ENCODE measurements around the gene SEZ6L. TPM values are rescaled to one million over a fixed set of nuclear protein-coding genes. Genes with fewer than 3 reads are reported as not detected.

Gene SEZ6L
- total RNA-seq, 1 donor from 2014 or later: 2.3 TPM

- no peak for TF ChIP-seq CTCF (IDR thresholded peaks at IDR 0.05; ENCODE audit: insufficient read depth, low read depth, low read length)
- no peak for TF ChIP-seq EZH2 (IDR thresholded peaks at IDR 0.05; ENCODE audit: insufficient read depth, low read length)
- no peak overlapping the region for H3K27ac ChIP-seq (ENCODE audit: low read depth, low read length)
- H2AFZ ChIP-seq (ENCODE audit: low read depth, low read length): no peak overlapping the region
- no peak overlapping the region for H3K4me3 ChIP-seq (ENCODE audit: insufficient read depth, low read depth, low read length)
- H4K20me1 ChIP-seq (ENCODE audit: insufficient read depth, low read length): no peaks in the 10 kb centered on the region
- no peak overlapping the region for H3K27ac Mint-ChIP-seq (ENCODE audit: unreplicated experiment)
- no peaks in the 10 kb centered on the region for H3K4me1 ChIP-seq (ENCODE audit: insufficient read depth, low read length)
- no peaks in the 10 kb centered on the region for H3K36me3 Mint-ChIP-seq (ENCODE audit: low read depth, unreplicated experiment)
- no peak overlapping the region for H3K4me2 ChIP-seq (ENCODE audit: low read length)
- H3K4me3 Mint-ChIP-seq (ENCODE audit: unreplicated experiment): no peak overlapping the region
- no peaks in the 10 kb centered on the region for H3K4me1 Mint-ChIP-seq (ENCODE audit: low read depth, unreplicated experiment)
- H3K27me3 ChIP-seq (ENCODE audit: insufficient read depth, low read length): peaks cover 3% of the 10 kb centered on the region
- H3K9me3 Mint-ChIP-seq (ENCODE audit: unreplicated experiment): peaks cover 1% of the 10 kb centered on the region
- H3K9ac ChIP-seq (ENCODE audit: low read length): no peak overlapping the region
- no peaks in the 10 kb centered on the region for H3K79me2 ChIP-seq (ENCODE audit: insufficient read depth, low read length)
- DNase-seq (ENCODE audit: low read depth): no peak
- no peaks in the 10 kb centered on the region for H3K36me3 ChIP-seq (ENCODE audit: insufficient read depth, low read length)
- no peaks in the 10 kb centered on the region for H3K9me3 ChIP-seq (ENCODE audit: insufficient read depth, low read depth, low read length)
- H3K27me3 Mint-ChIP-seq (ENCODE audit: low read depth, unreplicated experiment): peaks cover 41% of the 10 kb centered on the region
- no peak for FAIRE-seq
Measured at GRCh38 chr22:26276529-26277160, 107.4 kb downstream of the SEZ6L start.

GRCh38 chr22:26281941-26282340 is 112.7 kb downstream of the SEZ6L start:
- H3K36me3 ChIP-seq (ENCODE audit: insufficient read depth, low read length): no peaks in the 10 kb centered on the region
- Mint-ChIP-seq H3K4me1 (ENCODE audit: low read depth, unreplicated experiment) (peaks cover 6% of the 10 kb centered on the region), H3K36me3 (ENCODE audit: low read depth, unreplicated experiment) (no peaks in the 10 kb centered on the region), H3K27ac (ENCODE audit: unreplicated experiment) (no peak overlapping the region), H3K27me3 (ENCODE audit: low read depth, unreplicated experiment) (peaks cover 22% of the 10 kb centered on the region), H3K9me3 (ENCODE audit: unreplicated experiment) (no peaks in the 10 kb centered on the region), H3K4me3 (ENCODE audit: unreplicated experiment) (no peak overlapping the region)
- peaks cover 3% of the 10 kb centered on the region for H3K27me3 ChIP-seq (ENCODE audit: insufficient read depth, low read length)
- no peaks in the 10 kb centered on the region for H3K79me2 ChIP-seq (ENCODE audit: insufficient read depth, low read length)
- H3K4me1 ChIP-seq (ENCODE audit: insufficient read depth, low read length): no peaks in the 10 kb centered on the region
- H3K9ac ChIP-seq (ENCODE audit: low read length): no peak overlapping the region
- TF ChIP-seq CTCF (IDR thresholded peaks at IDR 0.05; ENCODE audit: insufficient read depth, low read depth, low read length) (no peak), EZH2 (IDR thresholded peaks at IDR 0.05; ENCODE audit: insufficient read depth, low read length) (no peak)
- FAIRE-seq (no peak), DNase-seq (ENCODE audit: low read depth) (no peak)
- no peak overlapping the region for H3K4me2 ChIP-seq (ENCODE audit: low read length)
- H3K4me3 ChIP-seq (ENCODE audit: insufficient read depth, low read depth, low read length): no peak overlapping the region
- no peak overlapping the region for H2AFZ ChIP-seq (ENCODE audit: low read depth, low read length)
- no peaks in the 10 kb centered on the region for H4K20me1 ChIP-seq (ENCODE audit: insufficient read depth, low read length)
- H3K27ac ChIP-seq (ENCODE audit: low read depth, low read length): no peak overlapping the region
- H3K9me3 ChIP-seq (ENCODE audit: insufficient read depth, low read depth, low read length): no peaks in the 10 kb centered on the region

GRCh38 chr22:26283330-26283729 is 114.1 kb downstream of the SEZ6L start:
- no peak overlapping the region for H3K4me3 Mint-ChIP-seq (ENCODE audit: unreplicated experiment)
- FAIRE-seq (no peak), DNase-seq (ENCODE audit: low read depth) (no peak)
- H3K79me2 ChIP-seq (ENCODE audit: insufficient read depth, low read length): no peaks in the 10 kb centered on the region
- H3K9me3 Mint-ChIP-seq (ENCODE audit: unreplicated experiment): no peaks in the 10 kb centered on the region
- no peaks in the 10 kb centered on the region for H3K27me3 ChIP-seq (ENCODE audit: insufficient read depth, low read length)
- no peaks in the 10 kb centered on the region for H4K20me1 ChIP-seq (ENCODE audit: insufficient read depth, low read length)
- peaks cover 6% of the 10 kb centered on the region for H3K4me1 Mint-ChIP-seq (ENCODE audit: low read depth, unreplicated experiment)
- H2AFZ ChIP-seq (ENCODE audit: low read depth, low read length): no peak overlapping the region
- H3K27ac Mint-ChIP-seq (ENCODE audit: unreplicated experiment): no peak overlapping the region
- H3K27ac ChIP-seq (ENCODE audit: low read depth, low read length): no peak overlapping the region
- H3K9me3 ChIP-seq (ENCODE audit: insufficient read depth, low read depth, low read length): no peaks in the 10 kb centered on the region
- peaks cover 19% of the 10 kb centered on the region for H3K27me3 Mint-ChIP-seq (ENCODE audit: low read depth, unreplicated experiment)
- no peaks in the 10 kb centered on the region for H3K36me3 ChIP-seq (ENCODE audit: insufficient read depth, low read length)
- no peak overlapping the region for H3K9ac ChIP-seq (ENCODE audit: low read length)
- no peak for TF ChIP-seq CTCF (IDR thresholded peaks at IDR 0.05; ENCODE audit: insufficient read depth, low read depth, low read length)
- no peak for TF ChIP-seq EZH2 (IDR thresholded peaks at IDR 0.05; ENCODE audit: insufficient read depth, low read length)
- no peaks in the 10 kb centered on the region for H3K36me3 Mint-ChIP-seq (ENCODE audit: low read depth, unreplicated experiment)
- no peak overlapping the region for H3K4me3 ChIP-seq (ENCODE audit: insufficient read depth, low read depth, low read length)
- H3K4me1 ChIP-seq (ENCODE audit: insufficient read depth, low read length): no peaks in the 10 kb centered on the region
- H3K4me2 ChIP-seq (ENCODE audit: low read length): no peak overlapping the region
